ENCODE measurements around the gene CCSAP.
"Not testable (repeated sequence)": the region's sequence is repeated elsewhere in the genome, so short reads cannot be mapped to it uniquely, and the experiment has no call there.

CCSAP gene

GRCh38 chr1:229325401-229325800 is 17.4 kb downstream of the CCSAP start:
- no peak for DNase-seq

- no peak for DNase-seq
Measured at GRCh38 chr1:229323885-229324553, 18.8 kb downstream of the CCSAP start.

GRCh38 chr1:229323201-229323600 is 19.6 kb downstream of the CCSAP start:
- DNase-seq, result no peak

- no peak for DNase-seq
Measured at GRCh38 chr1:229319487-229319886, 23.4 kb downstream of the CCSAP start.

- DNase-seq, result no peak
Measured at GRCh38 chr1:229318056-229318455, 24.8 kb downstream of the CCSAP start.

- DNase-seq, result no peak
Measured at GRCh38 chr1:229316166-229316565, 26.7 kb downstream of the CCSAP start.

GRCh38 chr1:229310833-229311232 is 32.0 kb downstream of the CCSAP start:
- no peak for DNase-seq

- DNase-seq, result no peak
Measured at GRCh38 chr1:229309684-229310083, 33.2 kb downstream of the CCSAP start.

- no peak for DNase-seq
Measured at GRCh38 chr1:229309074-229309473, 33.8 kb downstream of the CCSAP start.

GRCh38 chr1:229305392-229305791 is 37.5 kb downstream of the CCSAP start:
- DNase-seq, result no peak

GRCh38 chr1:229303855-229304254 is 39.0 kb downstream of the CCSAP start:
- DNase-seq, result no peak

- no peak for DNase-seq
Measured at GRCh38 chr1:229302740-229303139, 40.1 kb downstream of the CCSAP start.

- DNase-seq, result no peak
Measured at GRCh38 chr1:229300099-229300757, 42.6 kb downstream of the CCSAP start.

GRCh38 chr1:229298887-229299503 is 43.9 kb downstream of the CCSAP start:
- DNase-seq, result no peak

GRCh38 chr1:229298420-229298819 is 44.4 kb downstream of the CCSAP start:
- DNase-seq, result no peak

- DNase-seq, result no peak
Measured at GRCh38 chr1:229297746-229298145, 45.1 kb downstream of the CCSAP start.

- DNase-seq, result no peak
Measured at GRCh38 chr1:229296541-229296941, 46.3 kb downstream of the CCSAP start.

GRCh38 chr1:229295745-229296144 is 47.1 kb downstream of the CCSAP start:
- DNase-seq, result no peak

- no peak for DNase-seq
Measured at GRCh38 chr1:229293528-229294204, 49.2 kb downstream of the CCSAP start.

- DNase-seq, result not testable (repeated sequence)
Measured at GRCh38 chr1:229291686-229292085, 51.2 kb downstream of the CCSAP start.

GRCh38 chr1:229288516-229288915 is 54.3 kb downstream of the CCSAP start:
- DNase-seq, result no peak

- no peak for DNase-seq
Measured at GRCh38 chr1:229287267-229287666, 55.6 kb downstream of the CCSAP start.

GRCh38 chr1:229286099-229286766 is 56.6 kb downstream of the CCSAP start:
- no peak for DNase-seq

Measured in activated naive CD4-positive, alpha-beta T cell treated with anti-CD3 and anti-CD28 coated beads, Interleukin-2, amount 50 U/mL, for 16 hours (primary cell).